Measurements from ENCODE around the gene VTI1B.
A peak's percentile ranks its signal among the peaks of the same experiment; 100 is the strongest.

DNA sequence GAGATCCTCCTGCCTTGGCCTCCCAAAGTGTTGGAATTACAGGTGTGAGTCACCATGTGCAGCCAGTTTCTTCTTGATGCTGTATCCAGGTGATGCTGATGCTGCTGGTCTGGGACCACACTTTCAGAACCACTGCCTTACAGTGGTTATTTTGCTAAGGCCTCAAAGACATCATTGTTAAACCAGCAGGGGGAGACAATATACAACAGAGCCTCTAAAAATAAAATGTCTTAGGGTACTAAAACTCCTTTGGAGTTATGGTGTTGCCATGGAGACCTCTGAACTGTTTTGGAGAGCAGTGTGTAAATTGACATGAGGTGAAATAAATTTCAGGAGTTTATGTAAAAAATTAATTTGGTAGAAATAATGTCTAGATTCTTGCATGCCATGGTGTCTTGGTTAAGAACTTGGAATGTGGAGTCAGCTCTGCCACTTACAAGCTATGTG lies 55.8 kb downstream of the VTI1B start:
- no peak for TF ChIP-seq BHLHE40 (IDR thresholded peaks at IDR 0.05; ENCODE audit: borderline replicate concordance)
- no peak for TF ChIP-seq HDGF (IDR thresholded peaks at IDR 0.05; ENCODE audit: borderline replicate concordance)
- TF ChIP-seq, protein P1, sequence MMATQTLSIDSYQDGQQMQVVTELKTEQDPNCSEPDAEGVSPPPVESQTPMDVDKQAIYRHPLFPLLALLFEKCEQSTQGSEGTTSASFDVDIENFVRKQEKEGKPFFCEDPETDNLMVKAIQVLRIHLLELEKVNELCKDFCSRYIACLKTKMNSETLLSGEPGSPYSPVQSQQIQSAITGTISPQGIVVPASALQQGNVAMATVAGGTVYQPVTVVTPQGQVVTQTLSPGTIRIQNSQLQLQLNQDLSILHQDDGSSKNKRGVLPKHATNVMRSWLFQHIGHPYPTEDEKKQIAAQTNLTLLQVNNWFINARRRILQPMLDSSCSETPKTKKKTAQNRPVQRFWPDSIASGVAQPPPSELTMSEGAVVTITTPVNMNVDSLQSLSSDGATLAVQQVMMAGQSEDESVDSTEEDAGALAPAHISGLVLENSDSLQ (IDR thresholded peaks at IDR 0.05): 0 out of 2 replicates have a peak, but pooled peaks have one; percentile 26

Measured in HEK293T (cell line).